Suprapubic skin (tissue), 4 donors: ENCODE results near the gene PCYOX1L.

Source experiments
- CTCF ChIP-seq, 2 donors: fragments of 200-600 bp in 1 of 2; fragments of 450-650 bp in 1 of 2; sonication (generic) in 1 of 2; IDR thresholded peaks; one replicate each; pipeline ENCODE4 v1.5.1; 2016 to 2019; ENCODE audit warnings: antibody characterized with exemption in 2 of 2, mild to moderate bottlenecking in 1 of 2, moderate library complexity in 1 of 2
- EP300 ChIP-seq: sonication (generic); formaldehyde crosslinking; IDR thresholded peaks from one replicate; pipeline ENCODE4 v1.6.1; 2017; ENCODE audit warnings: antibody characterized with exemption
- POLR2AphosphoS5 ChIP-seq, 3 donors: sonication (generic); formaldehyde crosslinking; IDR thresholded peaks; one replicate each; pipeline ENCODE4 v1.6.1; 2017; ENCODE audit warnings: antibody characterized with exemption in 3 of 3

- no peak for TF ChIP-seq CTCF (IDR thresholded peaks at IDR 0.05)
- no peak for TF ChIP-seq EP300
- no peak for TF ChIP-seq POLR2AphosphoS5 (IDR thresholded peaks at IDR 0.05)
These were observed 31.2 kb upstream of the PCYOX1L start for GRCh38 chr5:149326611-149327010.
